ENCODE results near the gene C5orf15.

- TF ChIP-seq, protein P1, sequence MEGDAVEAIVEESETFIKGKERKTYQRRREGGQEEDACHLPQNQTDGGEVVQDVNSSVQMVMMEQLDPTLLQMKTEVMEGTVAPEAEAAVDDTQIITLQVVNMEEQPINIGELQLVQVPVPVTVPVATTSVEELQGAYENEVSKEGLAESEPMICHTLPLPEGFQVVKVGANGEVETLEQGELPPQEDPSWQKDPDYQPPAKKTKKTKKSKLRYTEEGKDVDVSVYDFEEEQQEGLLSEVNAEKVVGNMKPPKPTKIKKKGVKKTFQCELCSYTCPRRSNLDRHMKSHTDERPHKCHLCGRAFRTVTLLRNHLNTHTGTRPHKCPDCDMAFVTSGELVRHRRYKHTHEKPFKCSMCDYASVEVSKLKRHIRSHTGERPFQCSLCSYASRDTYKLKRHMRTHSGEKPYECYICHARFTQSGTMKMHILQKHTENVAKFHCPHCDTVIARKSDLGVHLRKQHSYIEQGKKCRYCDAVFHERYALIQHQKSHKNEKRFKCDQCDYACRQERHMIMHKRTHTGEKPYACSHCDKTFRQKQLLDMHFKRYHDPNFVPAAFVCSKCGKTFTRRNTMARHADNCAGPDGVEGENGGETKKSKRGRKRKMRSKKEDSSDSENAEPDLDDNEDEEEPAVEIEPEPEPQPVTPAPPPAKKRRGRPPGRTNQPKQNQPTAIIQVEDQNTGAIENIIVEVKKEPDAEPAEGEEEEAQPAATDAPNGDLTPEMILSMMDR (IDR thresholded peaks at IDR 0.05), result no peak
- TF ChIP-seq POLR2AphosphoS5 (IDR thresholded peaks at IDR 0.05), result no peak
- TF ChIP-seq POLR2A (IDR thresholded peaks at IDR 0.05), result no peak
- TF ChIP-seq EP300 (IDR thresholded peaks at IDR 0.05), result no peak
Observed at GRCh38 chr5:133927300-133928180, 40.9 kb downstream of the C5orf15 start.
